Right lobe of liver (tissue), 4 donors: Measurements from ENCODE around the gene DGKK.

Experiments used
- POLR2A ChIP-seq: fragments of 450-650 bp; IDR thresholded peaks from one replicate; pipeline ENCODE4 v1.6.1; 2017; ENCODE audit warnings: antibody characterized with exemption, mild to moderate bottlenecking
- TF ChIP-seq, protein P1 (sequence below), 4 donors: fragments of 200-600 bp in 3 of 4; fragments of 450-650 bp in 1 of 4; IDR thresholded peaks; one replicate each; pipeline versions ENCODE4 v1.5.1 to v1.8.0; 2016 to 2022; ENCODE audit warnings: antibody characterized with exemption in 4 of 4, mild to moderate bottlenecking in 2 of 4
- donor health status: DM: no; HTN: no; CAD: no.
- donor health status: DM: no; HTN: no; CAD: no.
- donor health status: DM: no; HTN: yes; CAD: no.

- TF ChIP-seq, protein P1, sequence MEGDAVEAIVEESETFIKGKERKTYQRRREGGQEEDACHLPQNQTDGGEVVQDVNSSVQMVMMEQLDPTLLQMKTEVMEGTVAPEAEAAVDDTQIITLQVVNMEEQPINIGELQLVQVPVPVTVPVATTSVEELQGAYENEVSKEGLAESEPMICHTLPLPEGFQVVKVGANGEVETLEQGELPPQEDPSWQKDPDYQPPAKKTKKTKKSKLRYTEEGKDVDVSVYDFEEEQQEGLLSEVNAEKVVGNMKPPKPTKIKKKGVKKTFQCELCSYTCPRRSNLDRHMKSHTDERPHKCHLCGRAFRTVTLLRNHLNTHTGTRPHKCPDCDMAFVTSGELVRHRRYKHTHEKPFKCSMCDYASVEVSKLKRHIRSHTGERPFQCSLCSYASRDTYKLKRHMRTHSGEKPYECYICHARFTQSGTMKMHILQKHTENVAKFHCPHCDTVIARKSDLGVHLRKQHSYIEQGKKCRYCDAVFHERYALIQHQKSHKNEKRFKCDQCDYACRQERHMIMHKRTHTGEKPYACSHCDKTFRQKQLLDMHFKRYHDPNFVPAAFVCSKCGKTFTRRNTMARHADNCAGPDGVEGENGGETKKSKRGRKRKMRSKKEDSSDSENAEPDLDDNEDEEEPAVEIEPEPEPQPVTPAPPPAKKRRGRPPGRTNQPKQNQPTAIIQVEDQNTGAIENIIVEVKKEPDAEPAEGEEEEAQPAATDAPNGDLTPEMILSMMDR (IDR thresholded peaks at IDR 0.05) = no peak
- no peak for TF ChIP-seq POLR2A
Measured at GRCh38 chrX:50393902-50394301, 76.7 kb downstream of the DGKK start.
